Stimulated activated CD4-positive, alpha-beta T cell treated with anti-CD3 and anti-CD28 coated beads, Interleukin-4, amount 100 ng/mL, for 48 hours (primary cell): Measurements from ENCODE around the gene CCDC12.

Source experiments
- DNase-seq, 2 donors: peaks; one replicate each; pipeline ENCODE4 v3.0.0-alpha.2; 2020; ENCODE audit warnings: low read depth in 2 of 2

Gene CCDC12

GRCh38 chr3:46996689-46997452, 20.3 kb upstream of the CCDC12 start:
- DNase-seq = no peak

GRCh38 chr3:46995901-46996562, 19.5 kb upstream of the CCDC12 start:
- no peak for DNase-seq

GRCh38 chr3:46994801-46995731, 18.5 kb upstream of the CCDC12 start:
- DNase-seq = no peak

GRCh38 chr3:46993986-46994385, 17.4 kb upstream of the CCDC12 start:
- DNase-seq = no peak

- DNase-seq = no peak
Measured at GRCh38 chr3:46993292-46993691, 16.7 kb upstream of the CCDC12 start.

- DNase-seq = no peak
Measured at GRCh38 chr3:46992231-46992630, 15.7 kb upstream of the CCDC12 start.

GRCh38 chr3:46991406-46992165, 15.0 kb upstream of the CCDC12 start:
- DNase-seq = no peak

GRCh38 chr3:46990573-46991374, 14.2 kb upstream of the CCDC12 start:
- no peak for DNase-seq

- no peak for DNase-seq
Measured at GRCh38 chr3:46989146-46989810, 12.7 kb upstream of the CCDC12 start.

GRCh38 chr3:46988616-46989015, 12.1 kb upstream of the CCDC12 start:
- DNase-seq = no peak

GRCh38 chr3:46987743-46988401, 11.3 kb upstream of the CCDC12 start:
- peak; percentile 73 to 79 for DNase-seq

- DNase-seq = no peak
Measured at GRCh38 chr3:46987319-46987742, 10.8 kb upstream of the CCDC12 start.

- no peak for DNase-seq
Measured at GRCh38 chr3:46986782-46987310, 10.3 kb upstream of the CCDC12 start.

GRCh38 chr3:46986055-46986730, 9.6 kb upstream of the CCDC12 start:
- DNase-seq = no peak

GRCh38 chr3:46985588-46985987, 9.0 kb upstream of the CCDC12 start:
- DNase-seq = no peak

- DNase-seq = no peak
Measured at GRCh38 chr3:46984591-46985459, 8.3 kb upstream of the CCDC12 start.

GRCh38 chr3:46982546-46982945, 6.0 kb upstream of the CCDC12 start:
- DNase-seq = no peak
